ENCODE measurements around the gene RALGAPB. TPM values are rescaled to one million over a fixed set of nuclear protein-coding genes. Genes with fewer than 3 reads are reported as not detected.

RALGAPB gene
- total RNA-seq, 1 experiment from 2014 or later = 24.0 TPM

GRCh38 chr20:38466171-38466570 lies 6.5 kb upstream of the RALGAPB start:
- H3K27ac ChIP-seq (ENCODE audit: low read depth, low read length) = no peak overlapping the region
- no peak overlapping the region for H3K9ac ChIP-seq (ENCODE audit: low read length)
- no peaks in the 10 kb centered on the region for H3K27me3 ChIP-seq (ENCODE audit: insufficient read depth, low read length)
- no peaks in the 10 kb centered on the region for H3K4me1 ChIP-seq (ENCODE audit: control insufficient read depth in 1 of 2, insufficient read depth in 2 of 2, low read length in 2 of 2)
- ChIA-PET RAD21 (ENCODE audit: low non-redundant PET in 1 of 2, low total read pairs in 2 of 2, uncharacterized antibody in 2 of 2, unreplicated experiment in 2 of 2) (no interaction called here), CTCF (no interaction called here), POLR2A (no interaction called here)
- TF ChIP-seq CTCF (IDR thresholded peaks at IDR 0.05 in 2 of 3, conservative IDR thresholded peaks at IDR 0.05 in 1 of 3; ENCODE audit: borderline replicate concordance in 1 of 3, insufficient read depth in 1 of 3, low read depth in 2 of 3, low read length in 2 of 3) = no peak
- no peak for TF ChIP-seq CEBPB (IDR thresholded peaks at IDR 0.05; ENCODE audit: low read depth)
- ATAC-seq (no peak), DNase-seq (ENCODE audit: low read depth, low spot score) (no peak)
- H3K4me3 ChIP-seq (replicated peaks in 1 of 2; ENCODE audit: low read depth in 1 of 2, low read length in 2 of 2) = no peak overlapping the region
- H3K36me3 ChIP-seq (ENCODE audit: control insufficient read depth in 1 of 2, insufficient read depth in 2 of 2, low read length in 2 of 2) = no peaks in the 10 kb centered on the region; a peak in 1 of 4 replicates
- H3K9me2 ChIP-seq (ENCODE audit: insufficient read depth) = no peaks in the 10 kb centered on the region
- H4K20me1 ChIP-seq (ENCODE audit: insufficient read depth) = no peaks in the 10 kb centered on the region
- no peaks in the 10 kb centered on the region for H3K79me2 ChIP-seq (ENCODE audit: insufficient read depth, low read length)
- no peak overlapping the region for H2AFZ ChIP-seq (ENCODE audit: low read depth, low read length, poor library complexity, severe bottlenecking)
- H3K4me2 ChIP-seq (ENCODE audit: low read length) = no peak overlapping the region
- no peaks in the 10 kb centered on the region; a peak in 1 of 4 replicates for H3K9me3 ChIP-seq (ENCODE audit: control insufficient read depth in 1 of 2, insufficient read depth in 1 of 2, low read depth in 1 of 2, low read length in 2 of 2)
- intact Hi-C loops (cut with micrococcal nuclease) = no loop called here
- no TSS peak for BruUV-seq (replicated peaks)

GRCh38 chr20:38466983-38467382 lies 5.7 kb upstream of the RALGAPB start:
- intact Hi-C loops (cut with micrococcal nuclease) = no loop called here
- no peak for ATAC-seq
- no TSS peak for BruUV-seq (replicated peaks)
- Histone ChIP-seq H3K79me2 (ENCODE audit: insufficient read depth, low read length) (no peaks in the 10 kb centered on the region), H3K9me2 (ENCODE audit: insufficient read depth) (no peaks in the 10 kb centered on the region), H3K27me3 (ENCODE audit: insufficient read depth, low read length) (no peaks in the 10 kb centered on the region), H3K4me3 (replicated peaks in 1 of 2; ENCODE audit: low read depth in 1 of 2, low read length in 2 of 2) (no peak overlapping the region), H4K20me1 (ENCODE audit: insufficient read depth) (no peaks in the 10 kb centered on the region), H3K27ac (ENCODE audit: low read depth, low read length) (no peak overlapping the region), H3K9ac (ENCODE audit: low read length) (no peak overlapping the region), H3K4me1 (ENCODE audit: control insufficient read depth in 1 of 2, insufficient read depth in 2 of 2, low read length in 2 of 2) (peaks cover 2 to 5% of the 10 kb centered on the region in 2 experiments; a peak in 2 of 4 replicates), H3K36me3 (ENCODE audit: control insufficient read depth in 1 of 2, insufficient read depth in 2 of 2, low read length in 2 of 2) (no peaks in the 10 kb centered on the region; a peak in 1 of 4 replicates), H3K9me3 (ENCODE audit: control insufficient read depth in 1 of 2, insufficient read depth in 1 of 2, low read depth in 1 of 2, low read length in 2 of 2) (no peaks in the 10 kb centered on the region; a peak in 1 of 4 replicates), H3K4me2 (ENCODE audit: low read length) (no peak overlapping the region), H2AFZ (ENCODE audit: low read depth, low read length, poor library complexity, severe bottlenecking) (no peak overlapping the region)
- CTCF ChIA-PET = no interaction called here
- TF ChIP-seq REST (IDR thresholded peaks at IDR 0.05; ENCODE audit: low read depth) (no peak), EZH2 (IDR thresholded peaks at IDR 0.05) (no peak)
- no peak for DNase-seq (ENCODE audit: low read depth, low spot score)
- RAD21 ChIA-PET (ENCODE audit: low non-redundant PET in 1 of 2, low total read pairs in 2 of 2, uncharacterized antibody in 2 of 2, unreplicated experiment in 2 of 2) = no interaction called here
- POLR2A ChIA-PET = no interaction called here

Measured in HCT116 (cell line).